H9 (cell line): ENCODE data around the gene RNPS1. TPM values are rescaled to one million over a fixed set of nuclear protein-coding genes. Genes with fewer than 3 reads are reported as not detected.

ENCODE experiments used
- DNase-seq: peaks from one replicate; pipeline ENCODE4 v3.0.0-alpha.2; 2017
- H2AFZ ChIP-seq: one replicate; pipeline ENCODE4 v1.6.1; 2013; ENCODE audit warnings: mild to moderate bottlenecking, low read length, control low read depth, moderate library complexity
- H2AK5ac ChIP-seq: 2 replicates; pipeline ENCODE4 v1.6.1; 2013; ENCODE audit warnings: low read length, control low read depth, mixed read lengths; ENCODE audit not compliant: insufficient read length
- H2BK120ac ChIP-seq: one replicate; pipeline ENCODE4 v1.6.1; 2013; ENCODE audit warnings: low read depth, mild to moderate bottlenecking, low read length, control low read depth, inconsistent platforms; ENCODE audit not compliant: poor library complexity, severe bottlenecking
- H2BK12ac ChIP-seq: 2 replicates; pipeline ENCODE4 v1.6.1; 2013; ENCODE audit warnings: low read length, control low read depth, mixed read lengths, low read depth; ENCODE audit not compliant: insufficient read length
- H2BK15ac ChIP-seq: 2 replicates; pipeline ENCODE4 v1.6.1; 2013; ENCODE audit warnings: low read depth, low read length, control low read depth
- H2BK20ac ChIP-seq: one replicate; pipeline ENCODE4 v1.6.1; 2013; ENCODE audit warnings: low read depth, mild to moderate bottlenecking, low read length, control low read depth, inconsistent platforms; ENCODE audit not compliant: poor library complexity, severe bottlenecking
- H2BK5ac ChIP-seq: 2 replicates; pipeline ENCODE4 v1.6.1; 2013; ENCODE audit warnings: low read length, control low read depth, mixed read lengths; ENCODE audit not compliant: insufficient read length
- H3K14ac ChIP-seq: 2 replicates; pipeline ENCODE4 v1.6.1; 2013; ENCODE audit warnings: low read length, control low read depth; ENCODE audit not compliant: insufficient read depth
- H3K18ac ChIP-seq: 2 replicates; pipeline ENCODE4 v1.6.1; 2013; ENCODE audit warnings: low read depth, mild to moderate bottlenecking, mixed read lengths, low read length, control low read depth; ENCODE audit not compliant: insufficient read length
- H3K23ac ChIP-seq: 2 replicates; pipeline ENCODE4 v1.6.1; 2013; ENCODE audit warnings: low read length, control low read depth, mixed read lengths, low read depth; ENCODE audit not compliant: insufficient read length
- H3K23me2 ChIP-seq: 2 replicates; pipeline ENCODE4 v1.6.1; 2013; ENCODE audit warnings: low read depth, mild to moderate bottlenecking, mixed read lengths, low read length, control low read depth; ENCODE audit not compliant: insufficient read length, poor library complexity, severe bottlenecking
- H3K27ac ChIP-seq: 2 replicates; pipeline ENCODE4 v1.5.1; 2013; ENCODE audit warnings: low read length, control low read depth, mixed read lengths, low read depth; ENCODE audit not compliant: insufficient read length
- H3K27me3 ChIP-seq: 2 replicates; pipeline ENCODE4 v1.6.1; 2013; ENCODE audit warnings: low read length, control low read depth, inconsistent platforms; ENCODE audit not compliant: insufficient read depth
- H3K4ac ChIP-seq: 2 replicates; pipeline ENCODE4 v1.6.1; 2013; ENCODE audit warnings: low read depth, mild to moderate bottlenecking, control low read depth, inconsistent platforms, low read length, moderate library complexity
- H3K4me1 ChIP-seq: 2 replicates; pipeline ENCODE4 v1.6.1; 2013; ENCODE audit warnings: low read length, control low read depth, inconsistent platforms; ENCODE audit not compliant: insufficient read depth
- H3K4me2 ChIP-seq: 2 replicates; pipeline ENCODE4 v1.6.1; 2013; ENCODE audit warnings: low read length, control low read depth, mixed read lengths; ENCODE audit not compliant: insufficient read length, insufficient read depth
- H3K56ac ChIP-seq: 2 replicates; pipeline ENCODE4 v1.6.1; 2013; ENCODE audit warnings: low read depth, mild to moderate bottlenecking, mixed read lengths, low read length, control low read depth; ENCODE audit not compliant: insufficient read length
- H3K79me1 ChIP-seq: 2 replicates; pipeline ENCODE4 v1.6.1; 2013; ENCODE audit warnings: low read depth, mild to moderate bottlenecking, moderate library complexity, low read length, control low read depth, inconsistent platforms; ENCODE audit not compliant: insufficient read depth, poor library complexity, severe bottlenecking
- H3K79me2 ChIP-seq: 2 replicates; pipeline ENCODE4 v1.6.1; 2013; ENCODE audit warnings: low read length, control low read depth, inconsistent platforms; ENCODE audit not compliant: insufficient read depth
- H3K9ac ChIP-seq: 2 replicates; pipeline ENCODE4 v1.6.1; 2013; ENCODE audit warnings: low read length, control low read depth, mixed read lengths; ENCODE audit not compliant: insufficient read length; ENCODE audit errors: extremely low read depth
- H3K9me3 ChIP-seq: one replicate; pipeline ENCODE4 v1.6.1; 2013; ENCODE audit warnings: low read depth, low read length, inconsistent platforms; ENCODE audit not compliant: control insufficient read depth
- H3T11ph ChIP-seq: one replicate; pipeline ENCODE4 v1.6.1; 2013; ENCODE audit warnings: mild to moderate bottlenecking, low read length, control low read depth, inconsistent platforms
- H4K20me1 ChIP-seq: one replicate; pipeline ENCODE4 v1.6.1; 2013; ENCODE audit not compliant: control insufficient read depth, insufficient read length, insufficient read depth
- H4K5ac ChIP-seq: 2 replicates; pipeline ENCODE4 v1.6.1; 2013; ENCODE audit warnings: low read depth, mild to moderate bottlenecking, mixed read lengths, low read length, control low read depth; ENCODE audit not compliant: insufficient read length
- H4K8ac ChIP-seq: replicated peaks from 2 replicates; pipeline ENCODE4 v1.6.1; 2013; ENCODE audit warnings: low read length, control low read depth, mixed read lengths, low read depth; ENCODE audit not compliant: insufficient read length
- H4K91ac ChIP-seq: 2 replicates; pipeline ENCODE4 v1.6.1; 2013; ENCODE audit warnings: low read depth, mild to moderate bottlenecking, moderate library complexity, mixed read lengths, low read length, control low read depth; ENCODE audit not compliant: insufficient read length
- H3K27ac Mint-ChIP-seq, 3 experiments: 2 replicates in 2 of 3; 3 replicates in 1 of 3; pipeline ENCODE4 v1.8.0; 2020 to 2021; ENCODE audit warnings: mixed read lengths in 3 of 3, mild to moderate bottlenecking in 1 of 3, moderate library complexity in 1 of 3
- H3K27me3 Mint-ChIP-seq: 2 replicates; pipeline ENCODE4 v1.8.0; 2021; ENCODE audit warnings: low read depth, mild to moderate bottlenecking, moderate library complexity, mixed read lengths
- H3K36me3 Mint-ChIP-seq, 3 experiments: 2 replicates in 2 of 3; 3 replicates in 1 of 3; pipeline ENCODE4 v1.8.0; 2020 to 2021; ENCODE audit warnings: low read depth in 3 of 3, mixed read lengths in 3 of 3; ENCODE audit not compliant: insufficient read depth in 1 of 3
- H3K4me1 Mint-ChIP-seq, 2 experiments: 2 replicates each; pipeline ENCODE4 v1.8.0; 2020; ENCODE audit warnings: mixed read lengths in 2 of 2
- H3K4me3 Mint-ChIP-seq, 2 experiments: 2 replicates in 1 of 2; 3 replicates in 1 of 2; pipeline ENCODE4 v1.8.0; 2020 to 2021; ENCODE audit warnings: mild to moderate bottlenecking in 2 of 2, mixed read lengths in 2 of 2, moderate library complexity in 1 of 2
- H3K9me3 Mint-ChIP-seq, 2 experiments: 2 replicates in 1 of 2; 3 replicates in 1 of 2; pipeline ENCODE4 v1.8.0; 2020; ENCODE audit warnings: mild to moderate bottlenecking in 2 of 2, mixed read lengths in 2 of 2, moderate library complexity in 1 of 2
- CTCF ChIP-seq: fragments of 200-600 bp; sonication (generic); conservative IDR thresholded peaks from 3 replicates; pipeline ENCODE4 v1.8.0; 2021; ENCODE audit warnings: antibody characterized with exemption, mild to moderate bottlenecking
- WGBS: extraction: QIAGEN DNeasy Blood & Tissue Kit; methylation state at CpG from one replicate; pipeline ENCODE4 v1.1.7; 2013; ENCODE audit warnings: missing lambda C conversion rate, low lambda C conversion rate, mixed read lengths; ENCODE audit not compliant: insufficient read length; ENCODE audit errors: extremely low coverage; 5-methylcytosine and 5-hydroxymethylcytosine counted together
- total RNA-seq: library from RNA; stranded (reverse); gene quantifications from 2 replicates; pipeline ENCODE4 v1.2.1, GENCODE V29; 2021

The RNPS1 gene
- total RNA-seq, 1 experiment from 2014 or later = 384 TPM

DNA sequence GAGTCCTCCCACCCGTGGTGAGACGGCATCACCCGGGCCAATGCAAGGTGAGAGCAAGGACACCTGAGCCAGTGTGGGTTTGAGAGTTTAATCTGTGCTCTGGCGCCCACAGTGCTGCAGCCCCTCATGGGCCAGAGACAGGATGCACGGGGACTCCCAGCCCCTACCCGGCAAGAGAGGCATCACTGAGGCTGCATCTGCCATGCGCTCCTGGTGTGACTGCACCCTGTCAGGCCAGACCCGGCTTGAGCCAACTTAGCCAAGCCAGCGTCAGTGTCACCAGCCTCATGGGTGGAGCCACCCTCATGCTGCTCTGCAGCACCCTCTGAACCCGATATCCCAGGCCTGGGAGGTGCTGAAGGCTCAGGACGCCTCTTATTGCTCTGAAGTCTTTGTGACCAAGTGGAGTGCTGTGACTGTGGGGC is 56.0 kb downstream of the RNPS1 start:
- H3K9ac ChIP-seq = no peak overlapping the region
- no peak for TF ChIP-seq CTCF
- Mint-ChIP-seq H3K4me1 (peaks cover 13 to 15% of the 10 kb centered on the region in 2 experiments), H3K27me3 (no peaks in the 10 kb centered on the region; the same call in 1 of the 2 replicates), H3K9me3 (no peaks in the 10 kb centered on the region), H3K36me3 (peaks cover 15 to 45% (median 40%) of the 10 kb centered on the region in 3 experiments; a peak in 6 of 7 replicates), H3K4me3 (peak overlapping the region; percentile 53 to 77; a peak in 4 of 5 replicates), H3K27ac (peak overlapping the region in 2 of 3 experiments; percentile 58 to 61; a peak in 3 of 7 replicates)
- no peak overlapping the region for H3K27ac ChIP-seq
- H3K4me2 ChIP-seq = no peak overlapping the region
- no peak overlapping the region for H2AFZ ChIP-seq
- no peak overlapping the region for H4K5ac ChIP-seq
- no peak for DNase-seq
- H4K8ac ChIP-seq = no peak overlapping the region
- no peaks in the 10 kb centered on the region for H4K20me1 ChIP-seq
- no peak overlapping the region for H3K56ac ChIP-seq
- no peak overlapping the region for H2BK20ac ChIP-seq
- H4K91ac ChIP-seq = no peak overlapping the region
- H3K23ac ChIP-seq = no peak overlapping the region
- no peak overlapping the region for H2BK120ac ChIP-seq
- H2BK15ac ChIP-seq = no peak overlapping the region
- no peak overlapping the region for H2BK12ac ChIP-seq
- peaks cover 6% of the 10 kb centered on the region; the same call in 1 of the 2 replicates for H3K79me2 ChIP-seq
- H2BK5ac ChIP-seq = no peak overlapping the region
- no peak overlapping the region for H3K18ac ChIP-seq
- H3K27me3 ChIP-seq = no peaks in the 10 kb centered on the region
- H3T11ph ChIP-seq = no peak overlapping the region
- no peak overlapping the region for H2AK5ac ChIP-seq
- WGBS = no CpG with 5 or more reads among the region's 11 CpGs
- H3K4me1 ChIP-seq = no peaks in the 10 kb centered on the region
- no peak overlapping the region for H3K4ac ChIP-seq
- no peaks in the 10 kb centered on the region for H3K9me3 ChIP-seq
- peaks cover 8% of the 10 kb centered on the region for H3K23me2 ChIP-seq
- H3K79me1 ChIP-seq = peaks cover 6% of the 10 kb centered on the region
- H3K14ac ChIP-seq = no peak overlapping the region
